AG20443 (cell line): ENCODE measurements around the gene SOHLH1.

ENCODE experiments used
- DNase-seq: peaks from one replicate; pipeline ENCODE4 v3.0.0; 2012; ENCODE audit warnings: low spot score, mixed read lengths

SOHLH1 gene

GRCh38 chr9:135699440-135699839 is at the start of gene SOHLH1:
Gene SOHLH1 (minus strand): TSS chr9:135699481. CDS start chr9:135699467, 14 bp downstream.
- DNase-seq: no peak

GRCh38 chr9:135748676-135749075 is 49.4 kb upstream of the SOHLH1 start:
- DNase-seq: no peak

GRCh38 chr9:135747311-135747710 is 48.0 kb upstream of the SOHLH1 start:
- DNase-seq: no peak

DNA sequence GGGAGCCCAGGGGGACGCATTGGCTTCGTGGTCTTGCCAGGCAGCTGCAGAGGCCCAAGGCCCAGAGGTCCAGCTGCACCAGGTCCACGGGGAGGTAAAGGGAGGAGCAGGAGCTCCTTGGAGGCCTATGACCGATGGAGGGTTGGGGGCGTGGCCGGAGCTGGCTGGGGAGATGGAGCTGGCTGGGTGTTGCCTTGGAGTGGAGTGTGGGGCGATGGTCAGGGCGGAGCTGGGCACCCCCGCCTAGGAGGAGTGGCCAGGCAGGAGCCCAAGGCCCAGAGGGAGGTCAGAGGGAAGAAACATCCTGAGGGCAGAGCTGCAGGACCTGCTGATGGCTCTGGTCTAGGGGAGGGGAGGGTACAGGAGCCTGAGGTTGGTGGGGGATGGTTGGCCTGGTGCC is 47.3 kb upstream of the SOHLH1 start:
- no peak for DNase-seq

- DNase-seq: no peak
Observed at GRCh38 chr9:135745686-135746324, 46.5 kb upstream of the SOHLH1 start.

DNA sequence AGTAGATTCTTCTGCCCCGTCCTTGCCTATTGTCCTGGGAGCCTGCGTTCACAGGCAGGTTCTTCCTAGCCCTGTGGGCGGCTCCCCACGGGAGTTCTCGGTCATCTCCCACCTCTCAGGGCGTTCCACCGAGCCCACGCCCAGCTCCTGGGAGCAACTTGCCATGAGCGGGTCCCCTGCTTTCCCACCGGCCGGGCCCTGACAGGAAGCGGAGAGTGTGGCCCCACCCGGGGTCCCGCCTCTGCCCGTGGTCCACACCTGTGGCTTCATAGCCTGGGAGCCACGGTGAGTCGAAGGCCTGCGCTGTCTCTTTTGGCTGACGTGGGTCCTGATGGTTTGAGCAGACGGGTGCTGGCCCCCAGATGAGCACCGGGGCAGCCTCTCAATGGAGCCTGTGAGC is 45.9 kb upstream of the SOHLH1 start:
- DNase-seq: no peak

- no peak for DNase-seq
Observed at GRCh38 chr9:135744333-135745070, 45.2 kb upstream of the SOHLH1 start.

GRCh38 chr9:135743546-135744332 is 44.5 kb upstream of the SOHLH1 start:
- DNase-seq: no peak

DNA sequence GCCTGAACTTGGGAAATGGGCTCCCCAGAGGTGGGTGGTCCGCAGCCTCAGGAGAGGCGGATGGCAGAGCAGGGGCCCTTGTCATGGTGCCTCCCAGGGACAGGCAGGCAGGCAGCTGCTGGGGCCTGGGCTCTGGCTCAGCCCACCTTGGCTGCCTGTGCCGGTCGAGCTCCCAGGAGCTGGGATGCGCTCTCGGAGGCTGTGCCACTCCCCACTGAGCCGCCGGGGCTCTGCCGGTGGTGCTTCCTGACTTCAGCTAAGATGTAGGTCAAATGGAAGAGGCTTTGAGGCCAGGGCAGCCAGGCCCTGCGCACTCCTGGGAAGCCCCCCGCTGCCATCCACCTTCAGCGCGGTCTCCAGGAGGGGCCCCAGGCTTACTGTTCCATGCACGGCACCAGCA is 43.7 kb upstream of the SOHLH1 start:
- no peak for DNase-seq

DNA sequence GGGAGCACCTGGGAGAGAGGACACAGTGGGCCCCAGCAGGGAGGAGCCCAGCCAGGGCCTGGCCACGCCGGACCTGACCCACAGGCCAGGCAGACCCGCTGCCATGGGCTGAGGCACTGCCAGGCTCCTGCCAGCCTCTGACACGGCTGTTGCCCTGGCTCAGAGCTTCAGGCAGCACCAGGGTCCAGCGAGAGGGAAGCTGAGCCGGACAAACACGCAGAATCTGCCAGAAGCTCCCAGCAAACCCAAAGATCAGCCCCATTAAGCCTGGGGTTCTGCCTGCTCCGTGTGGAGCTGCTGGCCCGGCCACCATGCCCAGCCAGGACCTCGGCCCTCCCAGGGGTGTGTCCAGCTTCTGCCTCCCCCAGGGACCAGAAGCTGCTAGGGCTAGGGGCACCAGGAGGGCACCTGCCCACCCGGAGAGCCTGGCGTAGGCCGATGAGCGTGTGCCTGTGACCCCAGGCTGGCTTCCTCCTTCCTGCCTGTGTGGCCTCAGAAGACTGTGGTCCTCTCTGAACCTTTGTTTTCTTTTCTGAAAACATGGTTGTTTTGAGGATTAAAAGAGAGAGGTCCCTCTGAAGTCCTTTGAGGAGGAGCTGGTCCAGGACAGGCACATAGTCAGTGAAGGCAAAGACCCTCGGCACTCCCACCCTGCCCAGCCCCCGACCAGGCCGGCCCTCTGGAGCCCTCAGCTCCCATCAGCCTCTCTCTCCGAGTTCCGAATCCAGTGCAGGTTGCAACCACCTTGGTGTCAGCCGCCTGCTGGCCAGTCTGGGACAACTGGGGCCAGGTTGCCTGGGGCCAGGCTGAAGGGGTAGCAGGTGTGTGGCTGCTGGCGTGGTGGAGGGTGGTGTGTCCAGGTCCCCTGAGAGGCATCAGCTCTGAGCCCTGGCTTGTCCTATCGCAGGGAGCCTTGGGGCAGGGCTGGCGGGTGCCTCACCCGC is 42.3 kb upstream of the SOHLH1 start:
- DNase-seq: no peak

DNA sequence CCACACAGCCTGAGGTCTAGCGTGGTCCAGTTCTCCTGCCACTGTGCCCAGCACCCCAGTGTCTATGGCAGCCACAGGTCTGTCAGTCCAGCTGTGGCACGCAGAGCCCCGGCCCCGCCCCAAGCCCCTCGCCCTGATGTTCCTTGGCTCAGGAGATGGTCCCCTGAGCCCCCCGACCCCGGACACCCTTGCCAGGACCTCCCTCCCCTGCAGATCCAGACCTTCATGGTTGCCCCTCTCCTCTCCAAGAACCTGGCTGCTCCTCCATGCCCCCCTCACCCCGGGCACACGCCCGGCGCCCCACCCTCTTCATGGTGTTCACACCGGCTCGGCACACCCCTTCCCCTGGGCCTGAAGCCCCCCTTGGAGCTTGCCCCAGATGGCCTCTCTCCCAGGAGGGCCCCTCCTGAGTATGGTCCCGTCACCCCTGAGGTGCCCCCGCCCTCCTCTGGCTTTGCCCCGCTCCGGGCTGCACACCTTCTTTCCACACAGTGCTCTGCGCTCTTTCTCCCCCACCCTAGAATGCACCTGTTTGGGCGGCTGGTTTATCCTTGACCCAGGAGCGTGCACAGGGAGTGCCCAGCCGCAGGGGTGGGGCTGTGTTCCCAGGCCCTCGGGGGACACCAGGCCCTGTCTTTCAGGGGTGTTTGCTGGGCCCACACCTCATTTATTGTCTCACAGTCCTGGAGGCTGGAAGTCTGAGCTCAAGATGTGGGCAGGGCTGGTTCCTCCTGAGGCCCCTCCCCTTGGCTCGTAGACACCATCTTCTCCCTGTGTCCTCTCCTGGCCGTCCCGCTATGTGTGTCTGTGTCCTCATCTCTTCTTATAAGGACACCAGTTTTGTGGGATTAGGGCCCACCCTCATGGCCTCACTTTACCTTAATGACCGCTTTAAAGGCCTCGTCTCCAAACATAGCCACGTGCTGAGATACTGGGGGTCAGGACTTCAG is 40.3 kb upstream of the SOHLH1 start:
- DNase-seq: no peak

- no peak for DNase-seq
Observed at GRCh38 chr9:135737840-135738521, 38.7 kb upstream of the SOHLH1 start.

DNA sequence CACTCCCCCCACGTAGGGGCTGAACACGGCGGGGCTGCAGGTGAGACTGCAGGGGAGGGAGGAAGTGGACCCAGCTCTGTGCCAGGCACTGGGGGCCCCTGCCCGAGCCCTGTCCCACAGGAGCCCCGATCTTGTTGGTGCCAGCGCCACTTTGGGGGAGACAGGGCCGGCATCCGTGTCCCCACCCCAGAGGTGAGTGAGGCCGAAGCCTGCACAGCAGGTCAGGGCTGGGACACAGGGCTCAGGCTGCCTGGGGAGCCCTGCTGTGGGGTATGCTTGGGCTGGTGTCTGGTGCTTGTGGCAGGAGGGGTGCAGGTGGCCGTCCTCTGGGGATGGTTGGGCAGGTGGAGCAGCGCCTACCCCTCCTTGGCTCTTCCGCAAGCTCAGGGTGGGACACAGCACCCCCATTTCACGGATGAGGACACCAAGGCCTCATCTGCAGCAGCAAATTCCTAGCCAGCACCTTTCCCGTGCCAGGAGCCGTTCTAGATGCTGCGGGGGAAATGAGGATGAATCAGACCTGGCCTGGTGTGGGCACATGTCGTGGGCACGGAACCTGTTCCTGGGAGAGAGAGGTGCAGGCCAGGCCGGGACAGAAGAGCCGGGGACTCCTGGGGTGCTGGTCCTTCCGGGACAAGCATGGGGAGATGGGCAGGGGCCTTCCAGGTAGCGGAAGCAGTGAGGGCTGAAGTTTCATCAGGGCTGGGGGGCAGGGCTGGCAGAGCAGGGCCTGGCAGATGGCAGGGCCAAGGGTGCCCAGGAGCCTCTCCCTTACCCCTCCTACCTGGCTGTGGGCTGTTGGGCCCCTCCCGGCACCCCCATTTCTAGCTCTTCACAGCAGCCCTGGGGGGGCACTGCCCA is 37.9 kb upstream of the SOHLH1 start:
- no peak for DNase-seq

DNA sequence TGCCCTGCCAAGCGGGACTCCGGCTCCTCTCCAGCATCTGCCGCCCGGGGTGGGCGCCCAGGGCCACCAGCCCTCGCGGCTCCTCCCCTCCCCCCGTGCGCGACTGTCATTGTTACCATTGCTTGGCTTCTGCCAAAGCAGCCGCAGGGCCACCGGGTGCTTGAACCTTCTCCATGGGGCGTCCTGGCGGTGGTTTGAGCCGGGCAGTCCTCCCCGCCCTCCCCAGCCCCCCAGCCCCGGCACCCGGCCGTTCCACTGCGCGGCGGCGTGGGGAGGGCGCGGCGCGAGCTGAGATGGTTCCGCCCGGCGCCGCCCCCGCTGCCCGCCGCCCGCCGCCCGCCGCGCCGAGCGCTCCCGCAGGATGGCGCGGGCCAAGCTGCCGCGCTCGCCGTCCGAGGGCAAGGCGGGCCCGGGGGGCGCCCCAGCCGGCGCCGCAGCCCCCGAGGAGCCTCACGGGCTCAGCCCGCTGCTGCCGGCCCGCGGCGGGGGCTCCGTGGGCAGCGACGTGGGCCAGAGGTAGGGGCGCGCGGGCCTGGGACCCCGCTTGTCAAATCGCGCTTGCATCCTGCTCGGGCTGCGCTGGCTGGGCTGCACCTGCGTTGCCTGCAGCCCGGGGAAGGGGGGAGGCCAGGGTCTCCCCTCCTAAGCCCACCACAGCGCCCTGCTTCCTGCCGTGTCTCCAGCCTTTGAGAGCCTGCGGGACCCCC is 37.1 kb upstream of the SOHLH1 start:
- DNase-seq: no peak

GRCh38 chr9:135734616-135735144 is 35.4 kb upstream of the SOHLH1 start:
- DNase-seq: no peak

DNA sequence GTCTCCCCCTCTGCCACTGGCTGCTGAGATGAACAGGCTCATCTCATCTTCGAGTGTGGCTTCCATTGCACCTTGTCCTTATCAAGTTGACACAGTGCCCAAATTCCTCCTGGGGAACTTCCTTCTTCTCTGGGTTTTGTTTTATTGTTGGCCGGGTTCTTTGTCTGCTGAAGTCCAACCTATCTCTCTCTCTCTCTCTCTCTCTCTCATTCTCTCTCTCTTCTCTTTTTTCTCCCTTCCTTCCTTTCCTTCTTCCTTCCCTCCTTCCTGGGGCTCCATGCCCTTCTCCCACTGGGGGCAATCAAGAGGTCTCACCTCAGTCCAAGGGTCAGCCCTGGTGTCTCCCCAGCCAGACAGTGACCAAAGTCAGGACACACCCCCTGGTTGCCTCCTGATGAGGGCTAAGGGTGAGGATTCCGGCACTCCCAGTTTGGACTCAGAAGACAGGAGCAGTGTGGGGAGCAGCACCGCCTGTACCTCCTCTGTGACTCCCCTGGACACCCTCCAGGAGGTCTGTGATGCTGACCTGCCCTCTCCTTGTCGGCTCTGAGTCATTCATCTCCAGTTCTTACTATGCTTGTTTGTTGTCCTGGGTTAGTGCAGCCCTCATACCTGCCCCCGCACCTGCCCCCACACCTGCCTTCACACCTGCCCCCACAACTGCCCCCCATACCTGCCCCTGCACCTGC is 33.4 kb upstream of the SOHLH1 start:
- no peak for DNase-seq

DNA sequence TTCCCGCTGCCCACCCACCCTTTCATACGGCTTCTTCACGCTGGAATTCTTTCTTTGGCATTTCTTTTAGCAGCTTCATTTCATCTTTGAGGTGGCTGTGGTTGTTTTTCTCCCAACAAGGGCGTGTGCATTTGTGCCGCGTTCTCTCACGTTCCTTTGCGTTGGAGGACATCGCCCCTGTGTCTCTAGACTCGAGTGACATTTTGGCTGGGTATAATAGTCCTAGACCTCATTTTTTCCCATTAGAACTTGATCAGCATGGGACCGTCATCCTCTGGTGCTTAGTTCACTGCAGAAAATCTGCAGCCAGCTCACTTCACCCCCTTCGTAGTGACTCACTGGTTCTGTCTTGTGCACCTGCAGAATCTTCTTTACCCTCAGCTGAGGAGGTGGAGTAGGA is 32.2 kb upstream of the SOHLH1 start:
- DNase-seq: no peak

DNA sequence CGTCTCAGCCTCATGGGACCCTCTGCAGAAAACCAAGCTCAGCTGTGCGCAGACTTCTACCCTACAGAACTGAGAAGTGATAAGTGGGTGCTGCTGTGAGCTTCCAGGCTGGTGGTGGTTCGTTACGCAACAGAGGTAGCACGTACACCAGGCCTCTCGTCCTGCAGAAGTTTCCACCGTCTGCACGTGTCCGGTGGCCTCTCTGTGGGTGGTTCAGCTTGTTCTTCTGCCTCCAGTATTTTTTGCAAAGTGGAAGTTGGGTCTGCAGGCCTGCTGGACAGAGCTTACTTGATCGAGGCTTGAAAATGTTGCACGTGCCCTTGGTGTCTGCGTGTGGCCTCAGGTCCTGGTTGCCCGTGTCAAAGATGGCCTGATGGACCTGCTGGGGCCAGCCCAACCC is 30.2 kb upstream of the SOHLH1 start:
- no peak for DNase-seq
